ENCODE measurements around the gene DDX56.
"Not testable (repeated sequence)": the region's sequence is repeated elsewhere in the genome, so short reads cannot be mapped to it uniquely, and the experiment has no call there.

Gene DDX56

GRCh38 chr7:44597181-44597580 is 23.5 kb upstream of the DDX56 start:
- not testable (repeated sequence) for DNase-seq (ENCODE audit: low read depth in 2 of 2)

DNA sequence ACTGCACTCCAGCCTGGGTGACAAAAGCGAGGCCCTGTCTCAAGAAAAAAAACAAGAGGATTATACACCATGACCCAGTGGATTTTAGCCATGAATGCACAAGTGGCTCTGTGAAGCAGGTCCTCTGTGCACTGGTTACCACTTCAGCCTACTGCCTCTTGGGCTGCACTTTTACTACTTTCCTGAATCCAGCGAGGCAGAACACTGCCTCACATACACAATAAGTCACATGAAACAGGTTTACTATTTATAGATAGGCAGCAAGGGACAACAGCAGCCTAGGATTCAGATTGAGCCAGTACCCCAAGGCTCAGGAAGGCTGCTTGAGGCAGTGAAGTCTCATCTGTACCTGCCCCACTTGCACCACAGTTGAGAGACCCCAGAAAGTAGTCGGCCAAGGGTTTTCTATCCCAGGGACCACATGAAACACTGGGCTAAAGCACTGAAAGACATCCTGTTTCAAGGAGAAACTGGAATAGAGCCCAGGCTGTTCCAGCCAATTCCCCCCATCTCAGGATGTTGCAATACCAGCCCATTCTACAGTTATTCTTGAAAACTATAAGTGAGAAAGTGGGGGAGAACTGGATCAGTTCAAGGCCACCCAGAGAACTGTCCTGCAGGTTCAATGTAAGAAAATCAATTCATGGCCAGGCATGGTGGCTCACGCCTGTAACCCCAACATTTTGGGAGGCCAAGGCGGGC is 22.4 kb upstream of the DDX56 start:
- DNase-seq (ENCODE audit: low read depth in 2 of 2), result no peak

DNA sequence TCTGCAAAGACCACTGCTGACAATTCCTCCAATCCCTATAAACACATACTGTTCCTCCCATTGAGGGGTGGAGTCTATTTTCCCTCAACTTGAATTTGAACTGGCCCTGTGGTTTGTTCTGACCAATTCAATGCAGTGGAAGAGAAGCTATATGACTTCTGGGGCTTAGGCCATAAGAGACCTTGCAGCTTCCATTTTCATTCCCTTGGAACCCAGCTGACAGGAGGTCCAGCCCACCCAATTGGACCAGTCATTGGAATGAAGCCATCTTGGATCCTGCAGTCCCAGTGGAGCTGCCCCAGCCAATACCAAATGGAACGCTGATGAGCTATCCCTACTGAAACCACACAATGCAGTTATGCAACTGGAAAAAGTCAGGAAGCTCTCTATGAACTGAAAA is 17.2 kb upstream of the DDX56 start:
- no peak for DNase-seq (ENCODE audit: low read depth in 2 of 2)

DNA sequence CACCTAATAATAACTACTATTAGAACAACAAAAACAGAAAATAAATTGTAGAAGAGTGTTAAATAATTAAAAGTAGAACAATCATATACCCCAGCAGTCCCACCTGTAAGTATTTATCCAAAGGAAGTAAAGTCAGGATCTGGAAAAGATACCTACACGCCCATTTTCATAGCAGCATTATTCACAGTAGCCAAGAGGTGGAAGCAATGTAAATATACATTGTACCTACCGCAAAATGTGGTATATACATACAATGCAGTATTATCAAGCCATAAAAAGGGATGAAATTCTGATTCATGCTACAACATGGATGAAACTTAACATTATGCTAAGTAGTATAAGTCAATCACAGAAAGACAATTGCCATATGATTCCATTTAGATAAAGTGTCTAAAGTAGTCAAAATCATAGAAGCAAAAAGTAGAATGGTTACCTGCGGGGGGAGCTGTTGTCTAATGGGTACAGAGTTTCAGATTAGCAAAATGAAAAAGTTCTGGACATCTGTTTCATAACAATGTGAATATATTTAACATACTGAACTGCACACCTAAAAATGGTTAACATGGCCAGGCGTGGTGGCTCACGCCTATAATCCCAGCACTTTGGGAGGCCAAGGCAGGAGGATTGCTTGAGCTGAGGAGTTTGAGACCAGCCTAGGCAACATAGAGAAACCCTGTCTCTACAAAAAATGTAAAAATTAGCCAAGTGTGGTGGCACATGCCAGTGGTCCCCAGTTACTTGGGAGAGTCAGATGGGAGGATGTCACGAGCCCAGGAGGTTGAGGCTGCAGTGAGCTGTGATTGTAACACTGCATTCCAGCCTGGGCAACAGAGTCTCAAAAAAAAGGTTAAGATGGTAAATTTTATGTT is 14.4 kb upstream of the DDX56 start:
- no peak for DNase-seq (ENCODE audit: low read depth in 2 of 2)

GRCh38 chr7:44583146-44583865 is 9.6 kb upstream of the DDX56 start:
- no peak for DNase-seq (ENCODE audit: low read depth in 2 of 2)

GRCh38 chr7:44581879-44582603 is 8.3 kb upstream of the DDX56 start, which contains the start of gene TMED4:
TSS of gene TMED4 (minus strand) at chr7:44582231. CDS start at chr7:44582206, 25 bp downstream.
- peak; percentile 100 for DNase-seq (ENCODE audit: low read depth in 2 of 2)

GRCh38 chr7:44580945-44581878 is 7.5 kb upstream of the DDX56 start:
- DNase-seq (ENCODE audit: low read depth in 2 of 2), result peak; percentile 32 to 35

GRCh38 chr7:44576228-44576627 is 2.5 kb upstream of the DDX56 start:
- no peak for DNase-seq (ENCODE audit: low read depth in 2 of 2)

DNA sequence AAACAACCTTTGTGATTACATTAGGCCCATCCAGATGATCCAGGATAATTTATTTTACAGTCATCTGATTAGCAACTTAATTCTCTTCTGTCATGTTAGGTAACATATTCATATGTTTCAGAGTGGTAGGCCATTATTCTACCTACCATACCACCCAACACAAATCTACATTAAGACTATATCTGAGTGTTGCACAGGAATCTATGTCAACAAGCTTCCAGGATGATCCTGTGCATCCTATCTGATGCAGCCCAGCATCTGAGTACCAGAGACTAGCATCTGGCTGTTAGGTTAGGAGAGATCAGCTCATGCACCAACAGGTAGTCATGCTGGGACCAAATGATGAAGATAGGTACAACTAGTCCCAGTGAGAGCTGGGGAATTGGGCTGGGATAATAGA is 1.3 kb upstream of the DDX56 start:
- no peak for DNase-seq (ENCODE audit: low read depth in 2 of 2)

GRCh38 chr7:44574287-44574872 is 672 bp upstream of the DDX56 start:
- DNase-seq (ENCODE audit: low read depth in 2 of 2), result no peak

DNA sequence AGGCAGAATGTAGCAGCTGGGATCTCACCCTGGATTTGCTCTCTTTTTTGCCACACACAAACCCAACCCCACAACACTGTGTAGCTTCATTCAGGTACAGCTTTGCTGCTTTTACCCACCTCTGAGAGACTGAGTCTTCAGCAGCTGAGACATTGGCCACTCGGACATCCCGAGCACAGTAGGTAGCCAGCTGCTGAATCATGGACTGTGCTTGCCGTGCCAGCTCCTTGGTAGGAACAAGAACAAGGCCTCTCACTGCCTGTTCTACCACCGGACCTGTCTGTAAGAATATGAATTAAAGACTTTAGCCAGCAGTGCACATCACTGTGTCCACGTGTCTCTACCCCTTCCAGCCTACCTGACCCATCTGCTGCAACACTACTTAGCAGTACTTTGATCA is 937 bp downstream of the DDX56 start:
- no peak for DNase-seq (ENCODE audit: low read depth in 2 of 2)

- DNase-seq (ENCODE audit: low read depth in 2 of 2), result no peak
Observed at GRCh38 chr7:44569959-44570358, 3.7 kb downstream of the DDX56 start.

DNA sequence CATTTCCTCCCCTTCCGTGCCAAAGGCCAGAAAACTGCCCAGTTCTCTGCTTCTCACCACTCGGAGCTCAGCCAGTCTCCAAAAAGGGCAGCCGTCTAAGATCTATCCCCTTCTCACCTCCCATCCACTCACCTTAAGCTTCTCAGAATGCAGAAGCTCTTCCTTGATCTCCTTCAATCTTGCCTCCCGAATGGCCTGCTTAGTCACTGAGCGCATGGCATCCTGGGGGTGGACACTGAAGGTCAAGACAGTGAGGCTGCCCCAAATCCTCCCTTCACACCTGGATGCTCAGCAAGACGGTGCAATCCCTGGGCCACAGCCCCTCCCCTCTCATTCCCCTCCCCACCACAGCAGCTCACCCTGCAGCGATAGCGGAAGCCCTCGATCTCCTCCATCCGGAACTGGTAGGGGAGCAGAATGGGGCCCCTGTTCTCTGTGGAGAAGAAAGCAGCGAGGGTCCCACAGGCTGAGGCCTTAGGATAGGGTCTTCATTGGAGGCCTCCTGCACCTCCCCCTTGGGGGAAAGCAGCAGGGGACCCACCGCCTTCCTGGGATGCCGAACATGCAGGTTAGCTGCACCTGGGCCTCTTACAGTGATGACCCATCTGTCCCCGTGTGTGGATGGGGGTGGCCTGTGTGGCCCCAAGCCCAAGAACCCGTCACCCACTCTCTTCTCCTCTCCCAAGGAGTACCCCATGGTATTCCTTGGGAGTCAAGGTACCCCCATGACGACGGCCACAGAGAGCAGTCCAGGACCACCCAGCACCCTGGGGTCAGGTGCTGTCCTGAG is 4.7 kb downstream of the DDX56 start:
- no peak for DNase-seq (ENCODE audit: low read depth in 2 of 2)

- no peak for DNase-seq (ENCODE audit: low read depth in 2 of 2)
Observed at GRCh38 chr7:44567884-44568283, 5.8 kb downstream of the DDX56 start.

DNA sequence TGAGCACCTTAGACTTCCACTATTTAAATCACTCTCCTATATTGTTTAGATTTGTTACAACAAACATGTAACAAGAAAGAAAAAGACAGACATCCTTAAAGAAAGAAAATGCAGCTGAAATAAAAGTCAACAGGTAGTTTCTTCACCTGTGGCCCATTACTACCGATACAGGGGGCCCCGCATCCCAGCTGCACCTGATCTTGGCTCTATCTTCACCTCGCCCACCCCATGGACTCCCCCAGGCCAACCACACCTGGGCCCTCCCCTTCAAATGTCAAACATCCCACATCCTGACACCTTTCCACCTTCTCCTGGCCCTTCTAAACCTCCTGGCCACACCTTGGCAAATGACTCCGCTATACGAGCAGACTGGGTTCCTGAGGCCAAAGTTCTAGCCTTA is 7.0 kb downstream of the DDX56 start:
- DNase-seq (ENCODE audit: low read depth in 2 of 2), result no peak

- no peak for DNase-seq (ENCODE audit: low read depth in 2 of 2)
Observed at GRCh38 chr7:44565795-44566559, 7.7 kb downstream of the DDX56 start.

DNA sequence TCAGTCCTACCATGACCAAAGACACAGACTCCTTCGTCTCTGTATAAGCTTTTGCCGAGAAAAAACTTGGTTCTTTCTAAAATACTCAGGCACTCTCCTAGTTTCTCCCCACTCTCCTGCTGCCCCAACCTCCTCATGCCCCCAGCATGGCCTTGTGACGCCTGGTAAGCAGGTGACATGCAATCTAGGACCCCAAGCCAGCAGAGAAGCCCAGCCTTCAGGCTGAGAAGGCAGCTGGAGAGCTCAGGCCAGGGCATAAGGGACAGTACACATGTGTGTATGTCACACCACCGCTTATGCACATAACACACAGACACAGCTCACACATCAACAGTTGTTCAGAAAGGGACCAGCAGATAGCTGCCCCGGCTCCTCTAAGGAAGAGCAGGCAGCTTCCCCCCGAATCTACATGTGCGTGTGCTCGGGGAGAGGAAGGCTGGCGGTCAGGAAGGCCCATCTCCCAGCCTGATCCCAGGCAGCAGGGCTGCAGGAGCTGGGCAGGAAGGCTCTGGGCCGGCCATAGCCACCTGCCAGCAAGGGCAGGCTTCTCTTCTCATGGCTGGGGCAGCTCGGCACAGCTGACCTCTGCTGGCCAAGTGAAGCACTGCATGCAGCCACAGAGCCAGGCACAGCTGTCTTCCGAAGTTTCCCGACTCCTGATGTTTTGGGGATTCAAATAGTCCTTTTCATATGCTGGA is 8.5 kb downstream of the DDX56 start:
- peak; percentile 25 to 38 for DNase-seq (ENCODE audit: low read depth in 2 of 2)

- no peak for DNase-seq (ENCODE audit: low read depth in 2 of 2)
Observed at GRCh38 chr7:44564606-44565005, 9.1 kb downstream of the DDX56 start.

All from stimulated activated CD8-positive, alpha-beta memory T cell treated with anti-CD3 and anti-CD28 coated beads, Interleukin-15, amount 100 ng/mL, for 48 hours (primary cell).